NCI-H510A (cell line): ENCODE data around the gene NUP50.
"Not testable (repeated sequence)": the region's sequence is repeated elsewhere in the genome, so short reads cannot be mapped to it uniquely, and the experiment has no call there.

Source experiments
- DNase-seq: peaks from one replicate; lab custom pipeline; 2025; lab: John Stamatoyannopoulos, UW

The NUP50 gene

DNA sequence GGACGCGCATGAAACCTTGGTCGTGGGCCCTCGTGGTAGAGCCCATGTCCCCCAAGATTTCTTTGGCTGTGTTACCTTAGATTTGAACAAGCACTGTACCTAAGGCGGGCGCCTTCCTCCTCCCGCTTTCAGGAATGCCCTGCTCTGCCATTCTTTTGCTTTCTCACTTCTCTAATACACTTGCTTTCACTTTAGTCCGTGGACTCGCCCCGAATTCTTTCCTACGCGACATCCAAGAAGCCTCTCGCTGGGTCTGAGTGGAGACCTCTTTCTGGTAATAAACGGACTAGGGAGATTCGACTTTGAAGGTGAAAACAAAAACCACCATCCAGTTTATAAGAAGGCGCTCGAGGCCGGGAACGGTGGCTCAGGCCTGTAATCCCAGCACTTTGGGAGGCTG, 1.2 kb upstream of the NUP50 start:
- no peak for DNase-seq

DNA sequence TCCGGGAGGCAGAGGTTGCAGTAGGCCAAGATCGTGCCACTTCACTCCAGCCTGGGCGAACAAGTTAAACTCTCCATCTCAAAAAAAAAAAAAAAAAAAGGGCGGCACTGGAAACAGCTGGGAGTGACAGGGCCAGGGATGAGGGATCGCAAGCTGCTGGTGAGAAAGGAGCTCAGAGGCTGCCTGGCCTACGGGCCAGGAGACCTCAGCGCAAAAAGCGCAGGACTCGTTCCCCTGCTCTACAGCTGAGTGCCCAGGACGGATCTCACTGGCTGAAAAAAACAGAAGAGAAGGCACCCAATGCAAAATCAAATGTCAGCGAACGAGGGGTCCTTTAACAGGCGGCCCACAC, 650 bp upstream of the NUP50 start:
- no peak for DNase-seq

DNA sequence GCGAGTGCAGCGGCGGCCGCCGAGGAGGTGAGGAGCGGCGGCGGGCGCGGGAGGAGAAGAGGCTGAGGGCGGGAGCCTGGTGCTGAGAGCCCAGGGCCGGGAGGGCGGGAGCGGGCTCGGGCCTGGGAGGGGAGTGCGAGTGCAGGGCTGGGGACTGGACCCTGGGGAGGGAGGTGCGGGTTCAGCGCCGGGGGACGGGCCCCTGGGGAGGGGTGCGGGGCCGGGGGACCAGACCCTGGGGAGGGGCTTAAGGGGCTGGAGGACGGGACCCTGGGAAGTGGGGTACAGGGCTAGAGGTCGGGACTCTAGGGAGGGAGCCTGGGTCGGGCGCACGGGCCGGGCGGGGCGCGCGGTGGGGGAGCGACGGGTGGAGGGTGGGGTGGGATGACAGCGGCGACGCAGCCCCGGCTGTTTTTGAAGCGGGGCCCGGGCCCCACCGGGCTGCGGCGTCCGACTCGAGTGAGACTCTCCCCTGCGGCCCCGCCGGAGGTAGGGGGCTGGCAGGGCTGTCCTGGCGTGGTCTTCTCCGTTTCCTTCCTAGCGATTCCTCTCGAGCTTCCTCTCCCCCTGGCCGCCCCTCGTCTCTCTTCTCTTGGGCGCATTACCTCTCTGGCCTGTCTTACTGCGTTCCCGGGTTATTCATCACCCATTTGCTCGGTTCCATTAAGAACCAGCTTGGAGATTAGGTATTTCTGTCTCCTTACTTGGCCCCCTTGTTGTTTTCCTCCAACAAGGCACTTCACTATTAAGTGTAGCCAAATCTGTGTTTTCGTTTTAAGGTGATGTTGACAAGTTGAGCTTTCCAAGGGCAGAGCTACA, 754 bp downstream of the NUP50 start:
- DNase-seq: no peak

DNA sequence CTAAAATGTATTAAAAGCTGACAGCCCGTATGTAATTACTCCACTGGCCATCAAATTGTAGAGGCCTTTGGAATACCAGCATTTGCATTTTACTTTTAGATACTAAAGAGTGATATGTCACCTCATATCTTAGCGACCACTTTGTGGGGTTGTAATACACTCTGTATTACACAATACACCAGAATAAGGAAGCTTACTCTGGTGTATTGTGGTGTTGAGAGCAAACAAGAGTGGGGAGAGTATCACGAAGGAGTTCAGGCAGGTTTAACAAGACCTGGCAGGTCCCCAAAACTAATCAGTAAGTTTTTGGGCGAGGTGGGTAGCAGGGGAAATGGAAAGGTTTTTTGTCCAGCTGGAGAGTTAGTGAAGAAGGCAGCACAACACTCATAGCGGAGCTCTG, 3.2 kb downstream of the NUP50 start:
- DNase-seq: no peak

DNA sequence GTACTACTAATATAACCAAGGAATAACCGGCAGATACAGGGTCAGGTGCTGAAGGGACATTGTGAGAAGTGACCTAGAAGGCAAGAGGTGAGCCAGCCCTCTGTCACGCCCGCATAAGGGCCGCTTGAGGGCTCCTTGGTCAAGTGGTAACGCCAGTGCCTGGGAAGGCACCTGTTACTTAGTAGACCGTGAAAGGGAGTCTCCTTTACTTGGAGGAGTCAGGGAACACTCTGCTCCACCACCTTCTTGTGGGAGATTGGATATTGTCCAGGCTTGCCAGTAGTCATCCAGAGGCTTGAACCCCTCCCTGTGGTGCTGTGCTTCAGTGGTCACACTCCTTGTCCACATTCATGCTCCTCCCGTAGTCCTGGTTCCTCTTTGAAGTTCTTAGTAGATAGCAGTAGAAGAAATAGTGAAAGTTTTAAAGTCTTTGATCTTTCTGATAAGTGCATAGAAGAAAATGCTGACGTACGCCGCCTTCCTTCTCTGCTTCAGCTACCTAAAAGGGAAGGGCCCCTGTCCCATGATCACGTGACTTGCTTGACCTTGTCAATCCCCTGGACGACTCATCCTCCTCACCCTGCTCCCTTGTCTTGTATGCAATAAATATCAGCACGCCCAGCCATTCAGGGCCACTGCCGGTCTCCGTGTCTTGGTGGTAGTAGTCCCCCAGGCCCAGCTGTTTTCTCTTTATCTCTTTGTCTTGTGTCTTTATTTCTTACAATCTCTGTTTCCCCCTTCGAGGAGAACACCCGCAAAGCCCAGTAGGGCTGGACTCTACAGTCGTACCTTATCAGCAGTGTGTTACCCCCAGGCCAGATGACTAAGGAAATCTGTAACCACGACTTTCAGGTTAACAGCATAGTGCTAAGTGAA, 6.1 kb downstream of the NUP50 start:
- no peak for DNase-seq

DNA sequence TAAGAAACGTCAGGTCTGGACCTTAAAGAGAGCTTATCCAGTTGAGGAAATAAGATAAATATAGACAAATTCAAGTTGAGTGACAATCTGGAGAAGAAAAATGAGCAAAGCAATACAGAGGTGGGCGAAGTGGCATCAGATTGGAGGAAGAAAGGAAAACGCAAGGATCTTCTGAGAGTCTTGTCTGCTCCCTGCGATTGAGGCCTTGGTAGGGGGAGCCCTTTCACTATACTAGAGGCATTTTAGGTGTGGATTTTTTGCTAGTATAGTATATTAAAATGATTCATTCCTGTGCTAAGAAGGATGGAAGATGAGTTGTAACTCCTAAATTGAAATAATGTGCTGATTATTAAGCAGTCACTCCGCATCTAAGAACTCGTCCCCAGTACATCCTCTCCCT, 8.1 kb downstream of the NUP50 start:
- no peak for DNase-seq

DNA sequence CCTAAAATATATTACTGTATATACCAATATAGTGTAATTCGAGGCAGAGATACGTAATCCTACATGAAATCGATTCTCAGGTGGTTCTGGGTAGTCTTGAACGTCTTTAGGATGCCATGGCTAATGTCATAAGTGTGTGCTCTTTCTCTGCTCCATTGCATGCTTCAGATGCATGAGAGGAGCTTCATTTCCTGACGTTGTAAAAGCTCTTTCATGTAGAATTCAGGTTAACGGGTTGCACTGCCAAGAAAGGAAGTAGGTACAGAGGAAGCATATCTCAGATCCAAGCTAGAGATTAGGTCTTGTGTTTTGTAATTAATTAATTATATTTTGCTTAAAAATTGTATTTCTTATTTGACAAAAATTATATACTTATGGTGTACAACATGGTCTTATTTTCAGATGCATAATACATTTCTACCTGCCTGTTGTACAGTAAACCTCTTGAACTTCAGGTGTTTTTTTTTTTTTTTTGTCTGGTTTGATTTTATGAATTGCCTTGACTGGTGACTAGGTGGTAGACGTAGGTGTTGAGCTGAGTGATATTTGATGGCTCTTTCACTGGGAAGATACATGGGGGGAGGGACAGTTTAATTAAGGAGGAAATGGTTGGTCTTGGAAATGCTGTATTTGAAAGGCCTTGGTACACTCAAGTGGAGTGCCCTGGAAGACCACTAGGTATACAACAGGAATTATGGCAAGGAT, 9.3 kb downstream of the NUP50 start:
- DNase-seq: no peak

DNA sequence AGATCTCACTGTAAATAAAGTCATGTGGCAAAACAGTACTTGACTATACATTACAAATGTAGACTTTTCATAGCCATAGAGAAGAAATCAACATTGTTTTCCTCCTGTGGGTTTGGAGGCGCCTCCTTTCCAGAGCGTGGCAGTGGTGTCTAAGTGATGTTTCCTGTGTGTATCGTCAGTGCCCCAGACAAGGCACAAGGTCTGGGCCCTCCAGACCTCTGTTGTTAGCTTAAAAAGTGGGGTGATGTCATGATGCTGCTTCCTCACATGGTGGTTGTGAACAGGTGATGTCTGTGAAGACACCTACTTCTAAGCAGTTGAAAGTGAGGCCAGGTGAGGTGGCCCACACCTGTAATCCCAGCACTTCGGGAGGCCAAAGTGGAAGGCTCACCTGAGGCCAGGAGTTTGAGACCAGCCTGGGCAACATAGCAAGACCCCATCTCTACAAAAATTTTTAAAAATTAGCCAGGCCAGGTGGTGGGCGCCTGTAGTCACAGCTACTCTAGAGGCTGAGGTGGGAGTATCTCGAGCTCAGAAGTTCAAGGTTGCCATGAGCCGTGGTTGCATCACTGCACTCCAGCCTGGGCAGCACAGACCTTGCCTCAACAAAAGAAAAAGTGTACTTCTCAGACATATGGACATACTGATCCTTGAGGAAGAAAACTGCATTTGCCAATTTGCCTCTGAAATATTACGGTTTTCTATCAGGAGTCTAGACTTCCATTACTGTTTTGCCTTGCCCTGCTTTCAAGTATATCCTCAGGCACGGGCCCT, 15.7 kb downstream of the NUP50 start:
- DNase-seq: no peak

DNA sequence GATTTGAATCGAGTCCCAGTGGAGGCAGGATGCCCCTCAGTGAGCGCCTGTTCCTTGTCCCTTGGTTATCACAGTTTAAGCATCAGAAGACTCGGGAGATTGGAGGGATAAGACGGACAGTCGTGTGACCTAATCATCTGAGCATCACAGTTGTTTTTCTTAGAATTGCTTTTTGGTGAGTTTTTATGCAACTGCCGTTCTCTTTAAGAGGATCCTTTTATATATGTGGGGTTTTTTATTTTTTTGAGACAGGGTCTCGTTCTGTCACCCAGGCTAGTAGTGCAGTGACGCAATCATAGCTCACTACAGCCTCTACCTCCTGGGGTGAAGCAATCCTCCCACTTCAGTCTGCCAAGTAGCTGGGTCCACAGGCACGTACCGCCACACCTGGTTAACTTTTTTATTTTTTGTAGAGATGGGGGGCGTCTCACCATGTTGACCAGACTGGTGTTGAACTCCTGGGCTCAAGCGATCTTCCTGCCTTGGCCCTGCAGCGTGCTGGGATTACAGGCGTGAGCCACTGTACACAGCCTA, 16.5 kb downstream of the NUP50 start:
- DNase-seq: no peak

DNA sequence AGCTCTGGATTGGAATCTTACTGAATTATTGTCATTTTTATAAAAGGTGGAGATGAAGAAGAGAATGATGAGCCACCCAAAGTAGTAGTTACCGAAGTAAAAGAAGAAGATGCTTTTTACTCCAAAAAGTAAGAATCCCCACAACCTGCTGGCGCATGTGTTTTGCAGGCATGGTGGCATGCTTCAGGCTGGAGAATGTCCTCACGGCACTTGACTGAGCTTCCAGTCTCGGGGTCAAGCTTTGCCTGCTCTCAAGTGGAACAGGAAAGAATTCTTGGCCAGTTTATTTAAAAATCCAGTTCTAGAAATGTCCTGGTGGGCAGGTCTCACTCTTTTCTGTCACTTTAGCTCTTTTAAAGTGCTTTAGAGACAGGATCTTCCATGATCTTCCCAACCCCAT, 17.5 kb downstream of the NUP50 start:
- DNase-seq: no peak

DNA sequence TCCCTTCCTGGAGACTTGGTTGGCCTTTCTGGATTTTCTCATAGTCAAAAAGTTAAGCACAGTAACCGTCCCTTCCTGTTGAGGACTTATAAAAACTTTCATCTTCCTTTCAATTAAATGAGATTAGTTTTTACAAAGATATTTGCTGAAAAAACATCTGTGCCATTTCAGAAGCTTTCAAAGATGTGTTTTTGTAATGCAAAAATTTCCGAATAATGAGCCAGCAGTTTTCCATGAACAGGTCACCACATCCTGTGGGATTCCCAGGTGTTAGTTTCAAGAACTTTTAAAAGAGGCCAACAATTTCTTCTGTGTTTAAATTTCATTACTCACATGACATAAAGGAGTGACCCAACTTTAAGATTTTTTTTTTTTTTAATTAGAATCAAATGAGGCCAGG, 18.0 kb downstream of the NUP50 start:
- no peak for DNase-seq

DNA sequence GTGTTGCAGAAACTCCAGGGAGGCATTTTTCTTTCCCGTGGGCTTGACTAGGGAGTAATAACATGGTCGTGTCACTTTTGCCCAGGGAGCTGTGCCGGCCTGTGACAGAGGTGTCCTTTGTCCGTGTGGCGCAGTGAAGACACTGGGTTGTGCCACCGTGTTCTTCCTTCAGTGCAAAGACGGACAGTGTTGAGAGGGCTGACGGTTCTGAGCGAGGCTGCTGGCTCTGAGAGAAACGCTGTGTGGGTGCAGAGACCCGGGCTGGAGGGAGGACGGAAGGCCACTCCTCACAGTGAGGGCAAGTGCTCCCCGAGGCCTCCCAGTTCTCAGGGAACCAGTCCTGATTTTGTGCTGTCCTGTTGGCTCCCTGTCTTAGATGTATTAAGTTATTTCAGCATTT, 20.2 kb downstream of the NUP50 start:
- no peak for DNase-seq

DNA sequence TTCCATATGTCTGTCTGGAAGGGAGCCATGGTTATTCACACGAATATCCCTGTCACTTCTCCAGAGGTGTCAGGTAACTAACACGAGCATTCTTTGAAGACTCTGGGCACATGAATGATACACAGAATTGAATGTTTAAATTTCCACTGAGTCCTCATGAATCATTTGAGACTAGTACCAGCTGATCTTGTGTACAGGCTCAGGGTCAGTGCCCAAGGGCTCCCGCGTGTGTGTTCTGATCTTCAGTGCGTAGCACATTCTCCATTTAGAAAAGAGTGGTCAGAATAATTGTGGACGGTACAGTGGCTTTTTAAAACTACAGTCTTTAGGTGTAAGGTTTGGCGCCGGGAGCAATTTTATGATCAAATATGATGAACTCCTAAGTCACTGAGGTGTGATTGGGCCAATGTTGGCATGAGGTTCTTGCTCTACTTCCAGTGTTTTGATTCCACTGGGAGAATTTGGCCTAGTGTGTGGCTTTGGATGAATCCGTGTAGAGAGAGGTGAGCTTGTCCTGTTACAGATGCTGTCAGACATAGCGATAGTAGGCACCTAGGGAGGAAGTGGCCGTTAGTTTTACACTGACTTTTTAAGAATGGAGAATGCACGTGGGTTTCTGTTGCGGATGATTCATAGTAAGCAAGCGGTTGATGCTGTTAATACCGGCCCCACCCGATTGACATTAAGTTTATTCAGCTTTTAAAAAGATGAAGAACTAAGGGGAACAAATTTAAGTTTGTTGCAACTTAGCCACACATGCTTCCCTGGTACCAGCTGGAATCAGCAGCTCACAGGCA, 22.2 kb downstream of the NUP50 start:
- no peak for DNase-seq

DNA sequence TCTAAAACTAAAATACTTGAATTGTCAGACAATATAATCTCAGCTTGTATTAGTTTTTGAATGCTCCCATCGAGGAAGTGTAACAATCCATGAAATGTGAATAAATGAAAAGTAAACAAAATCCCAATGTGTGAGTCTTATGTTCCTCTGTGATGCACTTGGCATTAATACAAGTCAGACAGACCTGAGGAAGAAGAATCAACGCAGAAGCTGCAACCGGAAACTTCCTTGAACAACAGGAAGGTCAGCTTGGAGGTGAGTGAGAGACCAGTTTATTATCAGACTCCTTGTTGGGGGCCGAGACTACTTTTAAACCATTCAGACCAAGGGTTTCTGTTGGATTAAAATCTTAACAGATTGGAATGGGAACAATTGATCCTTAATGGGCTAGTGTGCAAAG, 24.2 kb downstream of the NUP50 start:
- DNase-seq: no peak

DNA sequence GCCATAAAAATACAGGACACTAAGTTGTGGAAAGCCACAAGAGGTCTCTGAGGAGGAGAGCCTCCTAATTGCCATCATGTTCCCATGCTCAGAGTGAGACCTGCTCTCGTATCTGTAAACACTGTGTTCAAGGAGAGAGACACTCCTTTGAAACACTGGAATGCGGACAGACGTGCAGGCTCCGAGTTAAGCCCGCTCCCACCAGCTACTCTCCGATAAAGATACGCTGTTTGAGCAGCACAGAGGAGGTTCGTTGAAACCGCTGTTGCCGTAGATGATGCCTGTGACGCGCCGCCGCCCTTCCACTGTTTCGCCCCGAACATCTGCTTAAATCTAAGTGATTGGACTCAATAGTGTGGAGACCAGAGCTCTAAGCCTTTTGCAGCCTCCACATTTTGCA, 25.1 kb downstream of the NUP50 start:
- no peak for DNase-seq

DNA sequence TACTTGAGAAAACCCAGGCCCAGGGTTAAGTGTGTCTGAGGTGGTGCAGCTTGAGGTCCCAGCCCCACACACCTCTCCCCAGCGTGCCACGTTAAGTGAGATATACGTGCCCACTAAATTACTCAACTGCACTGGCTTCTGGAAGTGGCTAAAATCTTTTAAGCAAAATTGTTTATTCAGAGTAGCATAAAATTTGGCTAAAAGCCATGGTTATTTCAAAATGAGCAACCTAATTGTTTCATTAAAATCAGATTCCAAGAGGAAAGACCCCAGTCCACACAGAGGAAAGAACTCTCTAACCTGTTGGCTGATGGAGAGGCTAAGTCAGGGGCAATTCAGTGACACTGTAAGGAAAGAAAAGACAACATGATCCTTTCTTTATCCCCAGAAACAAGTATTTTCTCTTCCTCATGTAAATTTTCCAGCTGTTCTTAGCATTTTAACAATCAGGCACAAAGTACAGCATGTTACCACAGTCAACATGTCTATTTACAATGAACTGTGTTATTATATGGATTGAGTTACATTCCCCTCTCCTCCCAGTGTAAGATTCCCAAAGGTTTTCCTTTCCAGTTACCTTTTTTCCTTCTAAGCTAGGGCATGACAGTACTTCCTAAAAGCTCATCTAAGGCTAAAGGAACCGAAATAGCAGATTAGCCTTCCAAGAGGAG, 26.6 kb downstream of the NUP50 start:
- no peak for DNase-seq

DNA sequence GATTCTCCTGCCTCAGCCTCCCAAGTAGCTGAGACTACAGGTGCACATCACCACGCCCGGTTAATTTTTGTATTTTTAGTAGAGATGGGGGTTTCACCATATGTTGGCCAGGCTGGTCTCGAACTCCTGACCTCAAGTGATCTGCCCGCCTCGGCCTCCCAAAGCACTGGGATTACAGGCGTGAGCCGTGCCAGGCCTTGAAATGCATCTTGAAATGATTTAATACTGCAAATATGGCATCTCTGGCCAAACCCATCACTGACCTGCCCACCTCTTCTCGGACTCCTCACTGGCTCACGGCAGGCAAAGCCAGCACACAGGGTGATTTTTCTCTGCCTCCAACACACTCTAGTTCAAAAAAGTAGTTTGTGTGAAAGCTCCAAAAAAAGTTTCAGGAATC, 28.0 kb downstream of the NUP50 start:
- DNase-seq: not testable (repeated sequence)

DNA sequence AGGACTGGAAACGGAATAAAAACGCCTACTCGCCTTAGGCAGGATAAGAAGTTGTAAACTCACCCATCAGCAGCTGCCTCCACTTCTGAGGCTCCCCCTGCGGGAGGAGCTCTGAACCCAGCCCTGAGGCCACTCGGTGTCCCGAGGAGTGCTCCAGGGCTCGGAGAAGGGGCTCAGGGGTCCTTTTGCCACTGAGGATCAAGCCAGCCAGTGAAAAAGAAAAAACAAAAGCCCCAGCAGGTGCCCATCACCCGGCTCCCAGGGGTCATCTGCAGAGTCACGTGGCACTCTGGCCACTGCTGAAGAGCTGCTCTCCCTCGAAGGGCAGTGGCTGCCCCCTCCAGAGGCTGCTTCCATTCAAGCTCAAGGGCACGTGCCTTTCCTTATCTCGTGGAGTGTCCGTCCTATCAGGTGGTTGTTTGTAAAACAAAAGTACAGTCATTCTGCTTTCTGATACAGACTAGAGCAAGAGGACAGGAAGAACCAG, 29.0 kb downstream of the NUP50 start:
- DNase-seq: no peak

DNA sequence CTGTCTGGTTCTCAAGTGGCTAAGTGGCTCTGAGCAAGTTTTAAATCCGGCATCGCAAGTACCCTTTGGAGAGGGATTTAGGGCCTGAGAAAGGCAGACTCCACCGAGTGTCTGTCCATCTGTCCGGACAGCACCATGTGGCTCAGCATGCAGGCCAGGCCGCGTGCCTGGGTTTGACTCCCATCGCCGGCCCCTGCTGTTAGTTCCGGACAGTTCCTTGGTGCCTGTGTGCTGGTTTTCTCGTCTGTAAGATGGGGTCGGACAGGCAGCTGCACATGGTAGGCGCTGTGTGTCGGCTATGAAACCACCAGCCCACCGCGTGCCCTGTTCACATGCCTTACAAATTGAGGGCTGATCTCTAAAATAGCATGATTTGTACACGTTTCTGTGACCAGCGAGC, 31.0 kb downstream of the NUP50 start:
- DNase-seq: no peak

DNA sequence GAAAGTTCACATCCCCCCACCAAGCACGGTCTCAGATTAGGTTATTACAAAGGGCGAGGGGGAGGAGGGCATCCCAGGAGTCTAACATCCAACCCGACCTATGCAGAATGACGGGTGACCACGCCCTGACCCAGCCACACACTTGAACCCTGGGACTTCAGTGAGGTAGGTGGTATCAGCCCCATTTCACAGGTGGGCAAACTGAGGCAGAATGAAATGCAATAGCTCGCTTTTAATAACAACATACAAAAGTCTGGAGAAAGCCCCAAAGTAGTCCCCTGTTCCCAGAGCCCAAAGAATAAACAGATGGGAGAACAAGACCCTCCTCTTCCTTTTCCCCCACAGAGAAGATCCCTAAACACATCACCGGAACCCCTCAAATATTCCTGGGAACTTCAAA, 31.9 kb downstream of the NUP50 start:
- no peak for DNase-seq
